Kasumi-1 (cell line): ENCODE results near the gene TMEM132A.

Experiments used
- DNase-seq, 2 experiments: peaks; one replicate each; lab custom pipeline; 2025; lab: John Stamatoyannopoulos, UW

TMEM132A gene

GRCh38 chr11:60937144-60937527 is 12.9 kb downstream of the TMEM132A start:
- DNase-seq: no peak

- no peak for DNase-seq
Measured at GRCh38 chr11:60937811-60938210, 13.6 kb downstream of the TMEM132A start.

- DNase-seq: no peak
Measured at GRCh38 chr11:60938500-60938899, 14.2 kb downstream of the TMEM132A start.

- DNase-seq: no peak
Measured at GRCh38 chr11:60939301-60939700, 15.0 kb downstream of the TMEM132A start.

- DNase-seq: no peak
Measured at GRCh38 chr11:60939855-60940254, 15.6 kb downstream of the TMEM132A start.

GRCh38 chr11:60941371-60942119 is 17.3 kb downstream of the TMEM132A start:
- DNase-seq: no peak

GRCh38 chr11:60942219-60942618 is 18.0 kb downstream of the TMEM132A start:
- DNase-seq: no peak

GRCh38 chr11:60942970-60943565 is 18.8 kb downstream of the TMEM132A start:
- no peak for DNase-seq

- DNase-seq: no peak
Measured at GRCh38 chr11:60944490-60945294, 20.4 kb downstream of the TMEM132A start.

- no peak for DNase-seq
Measured at GRCh38 chr11:60945295-60945667, 21.0 kb downstream of the TMEM132A start.

- DNase-seq: no peak
Measured at GRCh38 chr11:60946601-60947264, 22.5 kb downstream of the TMEM132A start.

- no peak for DNase-seq
Measured at GRCh38 chr11:60947700-60948099, 23.4 kb downstream of the TMEM132A start.

- DNase-seq: no peak
Measured at GRCh38 chr11:60948250-60948649, 24.0 kb downstream of the TMEM132A start.

- no peak for DNase-seq
Measured at GRCh38 chr11:60950024-60950423, 25.8 kb downstream of the TMEM132A start.

GRCh38 chr11:60950933-60951605 is 26.8 kb downstream of the TMEM132A start:
- no peak for DNase-seq

- DNase-seq: no peak
Measured at GRCh38 chr11:60951606-60951903, 27.3 kb downstream of the TMEM132A start.

GRCh38 chr11:60951904-60952741 is 27.9 kb downstream of the TMEM132A start, which contains the start of gene SLC15A3:
Gene SLC15A3 (minus strand): TSS chr11:60952176. CDS start chr11:60951551, 625 bp downstream.
- DNase-seq: peak; percentile 74 to 91

GRCh38 chr11:60952742-60953170 is 28.5 kb downstream of the TMEM132A start:
- no peak for DNase-seq

GRCh38 chr11:60953781-60954180 is 29.5 kb downstream of the TMEM132A start:
- no peak for DNase-seq

GRCh38 chr11:60954421-60954820 is 30.2 kb downstream of the TMEM132A start:
- DNase-seq: peak in 1 of 2 experiments; percentile 13

GRCh38 chr11:60955571-60955970 is 31.3 kb downstream of the TMEM132A start:
- DNase-seq: no peak
